K562 (cell line): Measurements from ENCODE around the gene UNKL. TPM values are rescaled to one million over a fixed set of nuclear protein-coding genes. Genes with fewer than 3 reads are reported as not detected.
A peak's percentile ranks its signal among the peaks of the same experiment; 100 is the strongest.

Source experiments
- ATAC-seq: fragments of 200-7000 bp; cut with Tn5 transposase; 3 replicates; pipeline ENCODE4 v1.9.1; 2020; ENCODE audit warnings: moderate library complexity
- BruUV-seq: library from RNA; stranded (reverse); fragments of 400-500 nt; replicated peaks from 2 replicates; lab custom pipeline; 2021; lab: Mats Ljungman, UMichigan
- CTCF ChIA-PET: fragments of 300-600 bp; formaldehyde crosslinking; extraction: SDS; loops from one replicate; lab custom pipeline; 2021; ENCODE audit warnings: low intra/inter-chr PET ratio; lab: Yijun Ruan, JAX
- POLR2A ChIA-PET: fragments of 300-600, 350-650 bp; sonication (Branson Sonifier 250); formaldehyde crosslinking; extraction: SDS; loops from one replicate; lab custom pipeline; 2021; ENCODE audit warnings: antibody characterized with exemption, inconsistent platforms; lab: Yijun Ruan, JAX
- DNase-seq, 4 experiments: peaks; one replicate each; pipeline versions ENCODE4 v3.0.0 to v3.0.0-alpha.2; 2011 to 2018; ENCODE audit warnings: low spot score in 3 of 4, mixed read lengths in 3 of 4; ENCODE audit errors: extremely low read depth in 1 of 4
- FAIRE-seq: peaks from 2 replicates; lab custom pipeline; 2011; peaks lifted over from hg19 to GRCh38; lab: Jason Lieb, UNC
- H2AFZ ChIP-seq: 2 replicates; pipeline ENCODE4 v1.6.0; 2011; ENCODE audit warnings: low read depth, low read length, control low read depth, inconsistent platforms
- H3K27ac ChIP-seq: fragments of 200-600 bp; 3 replicates; pipeline ENCODE4 v1.8.0; 2011; ENCODE audit warnings: low read depth, mild to moderate bottlenecking, control low read depth, inconsistent platforms, low read length, moderate library complexity, mixed read lengths; ENCODE audit errors: extremely low read depth
- H3K27me3 ChIP-seq, 2 experiments: fragments of 300-600 bp in 1 of 2; 2 replicates in 1 of 2; 3 replicates in 1 of 2; pipeline versions ENCODE4 v1.6.0 to v1.8.0; 2011; ENCODE audit warnings: inconsistent platforms in 2 of 2, low read length in 2 of 2, mild to moderate bottlenecking in 1 of 2, mixed read lengths in 1 of 2, moderate library complexity in 1 of 2; ENCODE audit not compliant: control insufficient read depth in 2 of 2, insufficient read depth in 2 of 2
- H3K36me3 ChIP-seq: fragments of 300-600 bp; 3 replicates; pipeline ENCODE4 v1.8.0; 2011; ENCODE audit warnings: mild to moderate bottlenecking, low read length, inconsistent platforms; ENCODE audit not compliant: control insufficient read depth, insufficient read depth
- H3K4me1 ChIP-seq, 2 experiments: fragments of 200-600 bp in 1 of 2; replicated peaks in 1 of 2; 2 replicates in 1 of 2; 3 replicates in 1 of 2; pipeline versions ENCODE4 v1.5.1 to v1.8.0; 2011; ENCODE audit warnings: inconsistent platforms in 2 of 2, low read length in 2 of 2, mild to moderate bottlenecking in 1 of 2, mixed read lengths in 1 of 2, moderate library complexity in 1 of 2; ENCODE audit not compliant: control insufficient read depth in 2 of 2, insufficient read depth in 2 of 2
- H3K4me2 ChIP-seq: 2 replicates; pipeline ENCODE4 v1.6.1; 2011; ENCODE audit warnings: low read length, control low read depth, inconsistent platforms, mixed read lengths; ENCODE audit not compliant: insufficient read depth
- H3K4me3 ChIP-seq: fragments of 200-600 bp; sonication (generic), shearing (Covaris generic); 2 replicates; pipeline ENCODE4 v1.5.1; 2016; ENCODE audit warnings: control low read depth, inconsistent platforms
- H3K79me2 ChIP-seq: fragments of 200-600 bp; 3 replicates; pipeline ENCODE4 v1.8.0; 2011; ENCODE audit warnings: low read length, inconsistent platforms; ENCODE audit not compliant: control insufficient read depth, insufficient read depth
- H3K9ac ChIP-seq, 2 experiments: 2 replicates each; pipeline versions ENCODE4 v1.6.0 to v1.6.1; 2011; ENCODE audit warnings: low read depth in 2 of 2, low read length in 2 of 2, control low read depth in 1 of 2, inconsistent platforms in 1 of 2, mild to moderate bottlenecking in 1 of 2, mixed read lengths in 1 of 2; ENCODE audit not compliant: insufficient read depth in 1 of 2
- H3K9me1 ChIP-seq: one replicate; pipeline ENCODE4 v1.6.0; 2011; ENCODE audit warnings: inconsistent platforms, mild to moderate bottlenecking, low read length, moderate library complexity; ENCODE audit not compliant: control insufficient read depth, insufficient read depth
- H3K9me3 ChIP-seq: replicated peaks from 2 replicates; pipeline ENCODE4 v1.5.1; 2011; ENCODE audit warnings: low read depth, low read length, inconsistent platforms; ENCODE audit not compliant: control insufficient read depth, insufficient read depth
- H4K20me1 ChIP-seq: replicated peaks from 2 replicates; pipeline ENCODE4 v1.6.1; 2011; ENCODE audit warnings: low read length, inconsistent platforms, mixed read lengths; ENCODE audit not compliant: control insufficient read depth, insufficient read depth
- CBX2 ChIP-seq: fragments of 200-600 bp; sonication (generic); IDR thresholded peaks from one replicate; pipeline ENCODE4 v1.6.1; 2012; ENCODE audit warnings: mild to moderate bottlenecking, low read length, inconsistent platforms; ENCODE audit not compliant: insufficient read depth, poor library complexity, severe bottlenecking
- POLR2G ChIP-seq: fragments of 200-400 bp; formaldehyde crosslinking; IDR thresholded peaks from 2 replicates; pipeline ENCODE4 v1.6.1; 2017; ENCODE audit warnings: low read depth, mild to moderate bottlenecking, antibody characterized with exemption, low read length, moderate library complexity
- RBFOX2 ChIP-seq: fragments of 200-400 bp; formaldehyde crosslinking; IDR thresholded peaks from 2 replicates; pipeline ENCODE4 v1.6.1; 2017; ENCODE audit warnings: low read depth, mild to moderate bottlenecking, low read length, moderate library complexity
- TCF7L2 ChIP-seq: fragments of 150-350 bp; IDR thresholded peaks from 2 replicates; pipeline ENCODE4 v1.6.1; 2016; ENCODE audit warnings: low read depth, mild to moderate bottlenecking, low read length, moderate library complexity
- WGBS: fragments of 100-300 bp; shearing (Covaris generic); methylation state at CpG from one replicate; pipeline ENCODE4 v1.1.6; 2016; ENCODE audit warnings: low coverage, mixed read lengths; ENCODE audit not compliant: insufficient coverage; ENCODE audit errors: missing lambda C conversion rate; 5-methylcytosine and 5-hydroxymethylcytosine counted together
- in situ Hi-C: fragments of 300-500 bp; cut with MboI; formaldehyde crosslinking; loops from 4 replicates; pipeline ENCODE4 v1.15.0; 2018; ENCODE audit warnings: inconsistent platforms, mixed read lengths
- intact Hi-C: fragments of 100-400 bp; cut with micrococcal nuclease; formaldehyde crosslinking; loops from 2 replicates; pipeline ENCODE4 v1.14.2; 2022
- polyA plus RNA-seq, 8 experiments: library from polyadenylated mRNA; depleted of rRNA in 4 of 8; stranded (reverse) in 5 of 8; unstranded in 3 of 8; fragments of >200 nt; fragmentation: Nextera tagmentation in 2 of 8; fragmentation: Illumina TruSeq in 1 of 8; extraction: Ambion mirVana in 2 of 8; extraction: Trizol in 1 of 8; gene quantifications; 2 replicates each; pipeline versions ENCODE4 v1.2.1 to v1.2.3, GENCODE V29; 2011 to 2014; ENCODE audit warnings: inconsistent platforms in 1 of 8, missing spikeins in 1 of 8
- total RNA-seq, 7 experiments: library from RNA; depleted of rRNA in 6 of 7; stranded (reverse); fragments of >200 nt in 6 of 7; fragmentation: Illumina TruSeq in 2 of 7; extraction: Trizol in 2 of 7; gene quantifications; 2 replicates each; pipeline versions ENCODE4 v1.2.1 to v1.2.3, GENCODE V29; 2011 to 2021; ENCODE audit warnings: low replicate concordance in 1 of 7

UNKL gene
- total and polyA plus RNA-seq, 9 of the 15 experiments (the other 6 are each of a cell fraction or from before 2014, with no cell fraction given) = 0.37 to 30.2 (median 5.1) TPM

- H3K4me2 ChIP-seq = no peak overlapping the region
- peaks cover 22% of the 10 kb centered on the region for H3K9me1 ChIP-seq
- 98% methylated on average over 19 of the region's 28 CpGs for WGBS
- H3K9me3 ChIP-seq = no peaks in the 10 kb centered on the region
- H3K4me3 ChIP-seq = no peak overlapping the region
- H3K79me2 ChIP-seq = peaks cover 66% of the 10 kb centered on the region
- DNase-seq (no peak), ATAC-seq (no peak), FAIRE-seq (no peak)
- peak; percentile 41; the same call in 1 of the 2 replicates for TF ChIP-seq RBFOX2
- TF ChIP-seq POLR2G = peak; percentile 39
- no peak for TF ChIP-seq TCF7L2
- TF ChIP-seq CBX2 = no peak
- CTCF ChIA-PET = no interaction called here
- no TSS peak for BruUV-seq
- no peak overlapping the region; a peak in 1 of 4 replicates for H3K9ac ChIP-seq
- H3K27me3 ChIP-seq = no peaks in the 10 kb centered on the region
- H2AFZ ChIP-seq = no peak overlapping the region
- peaks cover 91% of the 10 kb centered on the region for H3K36me3 ChIP-seq
- in situ Hi-C loops = no loop called here
- H3K4me1 ChIP-seq = peaks cover 12 to 46% of the 10 kb centered on the region in 2 experiments
- POLR2A ChIA-PET = interaction anchor here (0.7 to 2.4 kb wide), 4 partner anchors 9 to 21 kb away, joined by 3 to 15 read pairs (median 3); no protein-coding TSS in a partner anchor
- no peak overlapping the region for H3K27ac ChIP-seq
- peaks cover 50% of the 10 kb centered on the region for H4K20me1 ChIP-seq
- intact Hi-C loops = no loop called here
These were observed 100.0 kb downstream of the UNKL start for GRCh38 chr16:1314399-1315068.
